ENCODE data around the gene HUNK.
"Not testable (repeated sequence)": the region's sequence is repeated elsewhere in the genome, so short reads cannot be mapped to it uniquely, and the experiment has no call there.

The HUNK gene

DNA sequence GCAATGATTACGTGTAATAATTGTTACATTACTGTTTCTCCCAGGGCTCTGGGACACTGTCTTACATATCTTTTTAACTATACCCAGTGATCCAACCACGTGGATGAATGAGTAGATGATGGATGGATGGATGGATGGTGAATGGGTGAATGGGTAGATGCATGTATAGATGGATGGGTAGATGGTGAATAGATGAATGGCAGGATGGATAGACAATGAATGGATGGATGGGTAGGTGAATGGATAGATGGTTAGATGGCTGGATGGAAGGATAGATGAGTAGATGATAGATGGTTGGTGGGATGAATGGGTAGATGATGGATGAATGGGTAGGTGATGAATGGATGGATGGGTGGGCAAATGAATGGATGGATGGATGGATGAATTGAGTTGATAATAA lies 135.9 kb downstream of the HUNK start:
- DNase-seq: no peak

DNA sequence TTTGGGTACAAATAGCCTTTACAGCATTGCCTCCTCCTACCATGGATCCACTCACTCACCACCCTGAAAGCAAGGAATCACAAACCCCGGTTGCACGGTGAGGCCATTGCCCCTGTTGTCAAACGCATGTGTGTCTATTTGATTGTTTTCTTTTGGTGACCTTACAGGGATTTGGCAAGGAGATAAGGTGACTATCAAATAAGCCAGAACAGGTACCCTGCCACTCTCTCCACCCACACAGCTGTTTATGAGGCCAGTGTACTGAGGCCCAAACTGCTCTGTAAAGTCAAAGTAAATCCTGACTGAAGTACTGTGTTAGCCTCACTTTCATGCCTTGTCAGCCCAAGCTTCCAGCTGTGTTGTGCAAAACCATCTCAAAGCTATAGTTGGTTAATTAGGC lies 136.4 kb downstream of the HUNK start:
- no peak for DNase-seq

DNA sequence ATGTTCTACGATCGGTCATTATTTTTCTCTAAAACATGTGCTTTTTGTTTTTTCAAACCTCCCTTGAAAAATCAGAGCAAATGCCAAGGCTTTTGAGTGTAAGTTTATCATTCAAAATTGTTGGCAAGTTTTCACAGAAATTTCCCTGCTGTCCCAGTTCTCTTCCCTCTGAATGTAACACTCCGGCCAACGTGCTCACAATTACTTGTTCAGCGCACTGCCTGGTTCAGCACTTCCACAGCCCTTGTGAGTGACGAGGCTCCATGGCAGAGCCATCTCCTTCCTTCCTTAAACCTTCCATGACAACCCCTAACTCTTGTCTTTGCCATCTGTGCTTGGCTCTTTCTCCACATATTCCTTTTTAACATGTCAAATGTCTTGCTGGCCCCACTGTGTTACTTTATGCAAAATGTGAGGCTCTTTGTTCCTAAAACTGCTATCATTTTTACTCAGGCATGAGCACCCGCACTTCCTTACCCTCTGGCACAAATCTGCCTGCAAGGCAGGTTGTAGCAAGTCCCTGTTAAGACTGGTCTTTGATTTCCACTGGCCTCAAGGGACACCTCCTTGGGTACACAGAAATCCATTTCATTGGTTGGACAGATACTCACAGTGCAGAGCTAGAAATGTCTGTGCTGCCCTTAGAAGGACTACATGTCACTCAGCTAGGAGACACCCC lies 142.8 kb downstream of the HUNK start:
- peak; percentile 3 for DNase-seq

DNA sequence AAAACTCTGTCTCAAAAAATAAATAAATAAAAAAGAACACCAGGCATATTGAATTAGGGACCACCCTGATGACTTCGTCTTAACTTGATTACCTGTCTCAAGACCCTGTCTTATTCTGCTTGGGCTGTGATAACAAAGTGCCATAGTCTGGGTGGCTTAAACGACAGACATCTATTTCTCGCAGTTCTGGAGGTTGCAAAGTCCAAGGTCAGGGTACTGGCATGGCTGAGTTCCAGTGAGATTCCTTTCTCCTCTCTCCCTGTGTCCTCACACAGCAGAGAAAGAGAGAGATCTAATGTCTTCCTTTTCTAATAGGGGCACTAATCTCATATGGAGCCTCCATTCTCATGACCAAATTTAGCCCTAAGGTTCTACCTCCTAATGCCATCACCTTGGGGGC lies 145.6 kb downstream of the HUNK start:
- no peak for DNase-seq

DNA sequence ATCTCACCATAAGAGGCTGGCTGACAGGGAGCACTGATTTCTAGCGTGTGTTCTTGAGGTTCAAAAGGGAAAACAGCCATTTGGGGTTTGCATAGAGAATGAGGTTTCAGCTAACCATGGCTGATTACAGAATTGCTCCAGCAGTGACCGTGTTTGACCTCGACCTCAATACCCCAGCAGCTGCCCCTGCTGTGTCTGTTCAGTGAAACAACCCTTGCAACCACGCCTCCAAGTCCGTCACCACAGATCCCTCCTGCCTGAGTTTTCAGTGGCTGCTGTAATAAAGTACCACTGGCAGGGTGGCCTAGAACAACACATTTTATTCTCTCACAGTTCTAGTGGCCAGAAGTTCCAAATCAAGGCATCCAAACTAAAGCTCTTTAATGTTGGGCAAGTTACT lies 147.7 kb downstream of the HUNK start:
- DNase-seq: no peak

DNA sequence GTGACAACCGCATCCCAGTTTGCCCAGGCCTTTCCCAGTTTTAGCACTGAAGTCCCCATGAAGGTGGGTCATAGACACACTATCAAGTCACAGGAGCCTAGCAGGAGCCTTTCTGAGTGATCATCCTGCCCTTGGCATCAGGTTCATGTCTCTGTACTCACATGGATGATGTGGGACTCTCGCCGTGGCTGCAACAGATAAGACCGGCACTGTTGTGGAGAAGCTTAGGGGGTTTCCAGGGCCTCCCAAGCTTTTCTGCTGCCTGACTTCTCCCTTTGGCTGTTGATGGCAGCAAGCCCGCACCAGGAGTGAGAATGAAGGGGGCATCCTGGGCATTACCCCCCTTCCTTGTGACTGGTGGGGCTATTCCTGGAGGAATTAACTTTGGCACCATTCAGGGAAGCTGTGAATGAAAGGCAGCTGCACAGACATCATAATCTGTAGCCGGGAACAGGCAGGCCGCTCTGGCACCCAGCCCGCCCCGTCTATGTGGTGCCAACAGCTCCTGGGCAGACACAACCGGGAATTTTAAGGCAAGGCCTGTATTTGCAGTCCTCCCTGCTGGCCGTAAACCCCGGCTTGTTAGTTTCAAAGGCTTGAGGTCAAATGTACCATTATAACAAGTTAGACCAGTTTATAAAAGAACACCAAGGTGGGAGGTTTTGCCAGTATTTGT lies 148.6 kb downstream of the HUNK start:
- DNase-seq: peak; percentile 86

DNA sequence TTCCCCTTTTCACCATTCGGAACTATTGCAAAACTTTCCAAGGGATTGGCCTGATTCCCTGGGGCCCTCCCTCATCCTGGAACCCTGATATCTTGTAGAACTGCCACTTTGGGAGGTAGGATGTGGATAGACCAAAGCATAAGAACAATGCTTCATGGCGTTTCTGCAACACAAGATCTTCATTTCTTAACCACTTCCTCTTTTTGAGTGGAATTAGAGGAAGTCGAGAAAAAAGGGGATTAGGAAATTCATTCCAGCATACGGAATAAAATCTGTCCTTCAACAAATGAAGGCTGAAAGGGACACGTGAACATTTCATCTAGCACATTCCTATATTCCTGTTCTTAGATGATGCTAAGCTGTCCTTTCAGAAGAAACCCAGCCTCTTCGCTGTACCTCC lies 149.3 kb downstream of the HUNK start:
- DNase-seq: no peak

DNA sequence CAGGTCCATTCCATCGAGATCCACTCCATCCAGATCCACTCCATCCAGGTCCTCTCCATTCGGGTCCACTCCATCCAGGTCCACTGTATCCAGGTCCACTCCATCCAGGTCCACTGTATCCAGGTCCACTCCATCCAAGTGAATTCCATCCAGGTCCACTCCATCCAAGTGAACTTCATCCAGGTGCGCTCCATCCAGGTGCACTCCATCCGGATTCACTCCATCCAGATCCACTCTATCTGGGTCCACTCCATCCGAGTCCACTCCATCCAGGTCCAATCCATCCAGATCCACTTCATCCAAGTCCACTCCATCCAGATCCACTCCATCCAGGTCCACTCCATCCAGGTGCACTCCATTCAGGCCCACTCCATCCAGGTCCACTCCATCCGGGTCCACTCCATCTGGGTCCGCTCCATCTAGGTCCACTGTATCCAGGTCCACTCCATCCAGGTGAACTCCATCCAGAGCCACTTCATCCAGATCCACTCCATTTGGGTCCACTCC lies 157.4 kb downstream of the HUNK start:
- DNase-seq: no peak

DNA sequence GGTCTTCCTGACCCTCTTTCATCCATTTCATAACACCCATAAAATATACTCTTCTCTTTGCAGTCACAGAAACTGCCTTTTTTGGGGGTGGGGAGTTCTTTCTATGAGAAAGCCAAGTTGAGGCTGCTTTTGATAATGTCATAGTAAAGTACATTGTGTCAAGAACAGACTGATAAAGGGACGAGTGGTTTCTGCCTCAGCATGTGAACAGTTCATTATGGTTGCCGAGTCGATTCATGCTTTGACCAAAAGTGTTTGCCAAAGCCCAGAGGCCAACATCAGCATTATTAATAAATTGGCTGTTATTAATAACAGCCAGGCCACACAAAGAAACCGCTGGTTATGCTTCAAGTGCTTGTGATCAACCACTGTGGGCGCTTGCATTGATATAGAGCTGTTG lies 162.0 kb downstream of the HUNK start:
- no peak for DNase-seq

DNA sequence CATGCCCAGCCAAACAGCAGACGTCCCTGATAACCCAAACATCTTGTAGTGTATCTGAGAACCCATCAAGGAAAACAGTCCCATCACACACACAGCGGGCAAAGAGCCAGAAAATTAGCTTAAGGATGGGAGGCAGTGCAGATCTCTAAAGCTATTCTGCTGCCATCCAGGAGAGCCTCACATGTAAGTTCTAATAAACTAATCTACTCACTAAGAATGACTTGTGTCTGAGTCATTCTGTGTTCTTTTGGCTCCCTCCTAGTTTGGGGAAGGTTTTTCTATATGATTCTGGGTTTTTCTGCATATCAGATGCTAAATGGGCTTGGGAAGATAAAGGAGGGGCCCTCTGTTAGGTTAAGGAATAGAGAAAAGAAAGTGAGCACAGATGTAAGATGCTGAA lies 162.8 kb downstream of the HUNK start:
- DNase-seq: no peak

DNA sequence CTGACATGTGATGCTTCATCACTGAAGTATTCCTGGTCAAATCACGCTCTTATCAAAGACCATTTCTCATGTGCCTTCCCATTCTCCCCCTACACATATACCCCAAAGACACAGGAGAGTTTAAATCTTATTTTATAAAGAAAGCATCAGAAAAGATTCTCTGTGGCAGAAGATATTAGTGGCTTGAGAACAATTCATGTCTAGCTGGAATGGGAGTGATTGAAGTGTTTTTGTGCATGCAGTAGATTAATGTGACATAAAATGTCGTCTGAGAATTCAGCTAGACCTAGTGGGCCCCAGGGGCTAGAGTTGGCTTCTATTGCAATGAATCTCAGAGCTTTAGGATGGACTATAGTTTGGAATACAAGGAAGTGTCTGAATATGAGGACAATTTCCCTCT lies 163.9 kb downstream of the HUNK start:
- no peak for DNase-seq

DNA sequence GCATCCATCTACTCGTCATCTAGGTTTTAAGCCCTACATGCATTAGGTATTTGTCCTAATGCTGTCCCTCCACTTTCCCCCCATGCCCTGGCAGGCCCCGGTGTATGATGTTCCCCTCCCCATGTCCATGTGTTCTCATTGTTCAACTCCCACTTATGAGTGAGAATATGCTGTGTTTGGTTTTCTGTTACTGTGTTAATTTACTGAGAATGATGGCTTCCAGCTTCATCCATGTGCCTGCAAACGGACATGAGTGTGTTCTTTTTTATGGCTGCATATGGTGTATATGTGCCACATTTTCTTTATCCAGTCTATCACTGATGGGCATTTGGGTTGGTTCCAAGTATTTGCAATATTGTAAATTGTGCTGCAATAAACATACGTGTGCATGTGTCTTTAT lies 165.9 kb downstream of the HUNK start:
- not testable (repeated sequence) for DNase-seq

DNA sequence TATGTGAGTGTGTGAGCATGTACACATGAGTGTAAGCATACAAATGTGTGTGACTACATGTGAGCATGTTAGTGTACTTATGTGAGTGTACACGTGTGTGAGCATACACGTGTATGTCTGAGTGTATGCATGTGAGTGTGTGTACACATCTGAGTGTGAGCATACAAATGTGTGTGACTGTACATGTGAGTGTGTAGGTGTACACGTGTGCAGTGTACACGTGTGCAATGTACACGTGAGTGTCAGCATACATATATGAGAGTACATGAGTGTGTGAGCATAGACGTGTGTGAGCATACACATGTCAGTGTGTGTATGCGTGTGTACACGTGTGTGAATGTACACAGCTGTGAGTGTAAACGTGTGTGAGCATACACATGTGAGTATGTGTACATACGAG lies 170.6 kb downstream of the HUNK start:
- DNase-seq: no peak

DNA sequence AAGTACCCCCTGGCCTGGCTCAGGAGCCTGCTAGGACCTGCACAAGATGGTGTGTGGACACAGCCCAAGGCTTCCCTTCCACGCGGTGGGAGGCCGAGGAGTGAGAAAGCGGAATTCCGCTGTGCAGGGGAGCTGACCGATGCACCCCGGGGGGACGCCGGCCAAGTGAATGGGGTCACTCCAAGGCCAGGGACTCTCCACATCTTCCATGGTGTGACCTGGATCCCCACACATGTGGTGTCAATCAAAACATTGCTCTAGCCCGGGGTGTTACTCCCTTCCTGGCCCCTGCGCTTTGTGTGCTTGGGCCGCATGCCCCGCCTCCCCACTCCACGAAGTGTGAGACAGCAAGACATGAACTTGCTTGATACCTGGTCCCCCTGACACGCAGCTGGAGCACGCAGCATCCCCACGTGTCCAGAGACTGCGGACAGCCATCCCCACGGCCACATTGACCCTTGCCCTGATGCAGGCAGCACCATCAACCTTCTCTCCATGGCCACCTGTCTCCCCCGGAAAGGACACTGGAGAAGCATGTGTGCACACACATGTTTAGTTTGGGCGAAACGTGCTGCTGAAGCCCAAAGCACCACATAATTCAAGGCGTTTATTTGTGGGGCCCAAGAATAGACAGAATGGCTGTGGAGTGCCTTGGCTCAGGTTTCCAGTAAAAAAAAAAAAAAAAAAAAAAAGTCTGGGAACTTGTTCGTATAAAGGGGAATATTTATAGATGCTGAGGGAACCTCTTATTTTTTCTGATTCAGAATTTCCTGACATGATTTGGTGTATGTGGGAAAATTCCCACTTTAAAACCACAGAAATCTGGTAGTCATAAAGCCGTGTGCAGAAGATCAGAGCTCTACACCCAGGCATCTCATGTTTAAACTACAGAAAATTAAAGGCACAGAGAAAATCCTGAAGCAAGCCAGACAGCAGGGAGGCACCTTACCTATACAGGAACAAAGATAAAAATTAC lies 171.7 kb downstream of the HUNK start:
- no peak for DNase-seq

DNA sequence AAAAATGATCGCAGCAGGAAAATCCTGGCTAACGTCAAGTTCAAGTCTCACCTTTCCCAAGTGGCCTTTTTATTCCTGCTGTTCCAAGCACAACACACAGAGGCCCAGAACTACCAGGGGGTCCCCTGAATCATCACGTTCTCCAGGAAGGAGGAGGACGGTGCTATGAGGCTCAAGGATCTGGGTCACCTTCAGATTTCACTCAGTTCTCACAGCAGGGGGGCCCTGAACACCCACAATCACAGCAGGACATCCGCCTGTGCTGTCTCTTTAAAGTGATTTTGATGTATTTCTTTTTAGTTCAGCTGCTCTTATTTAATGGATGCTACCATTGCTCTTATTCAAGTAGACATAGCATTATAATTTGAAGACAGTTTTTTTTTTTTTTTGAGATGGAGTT lies 173.4 kb downstream of the HUNK start:
- DNase-seq: no peak

DNA sequence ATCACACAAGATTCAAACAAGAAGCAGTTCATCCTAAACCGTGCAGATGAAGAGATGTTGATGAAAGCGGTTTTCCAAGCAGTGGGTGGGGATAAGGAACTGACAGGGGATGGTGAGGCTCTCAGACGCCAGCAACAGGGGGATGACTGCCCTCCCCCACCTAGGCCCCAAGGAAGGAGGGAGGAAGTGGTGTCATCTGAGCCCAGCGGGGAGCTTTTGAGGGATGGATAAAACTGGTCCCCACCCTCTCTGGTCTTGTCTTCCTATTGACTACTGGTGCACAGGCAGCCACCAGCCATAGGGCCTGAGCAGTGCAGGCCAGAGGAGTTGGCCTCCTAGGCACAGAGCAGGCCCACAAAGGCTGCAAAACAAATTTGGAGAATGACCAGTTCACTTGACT lies 175.5 kb downstream of the HUNK start:
- no peak for DNase-seq

Measured in NCI-H446 treated with DMSO at 0.1 percent for 48 hours (cell line).